Gastrocnemius medialis (tissue), 4 donors: ENCODE results near the gene SERPINA3. TPM values are rescaled to one million over a fixed set of nuclear protein-coding genes. Genes with fewer than 3 reads are reported as not detected.
A peak's percentile ranks its signal among the peaks of the same experiment; 100 is the strongest.

ENCODE experiments used
- ATAC-seq, 2 donors: fragments of 150-250 bp; one replicate each; pipeline ENCODE4 v1.9.1; 2016
- DNase-seq, 2 donors: peaks; one replicate each; pipeline ENCODE4 v3.0.0-alpha.2; 2019
- H3K27ac ChIP-seq, 4 donors: fragments of 200-600 bp; sonication (generic); 1 replicate in 1 of 4; 2 replicates in 3 of 4; pipeline ENCODE4 v1.5.1; 2016 to 2018; ENCODE audit warnings: mild to moderate bottlenecking in 2 of 4, moderate library complexity in 1 of 4
- H3K27me3 ChIP-seq, 3 donors: fragments of 200-600 bp; sonication (generic) in 2 of 3; 1 replicate in 1 of 3; 2 replicates in 2 of 3; pipeline versions ENCODE4 v1.5.1 to v1.6.0; 2016 to 2019; ENCODE audit warnings: mild to moderate bottlenecking in 1 of 3, moderate library complexity in 1 of 3
- H3K36me3 ChIP-seq, 2 donors: fragments of 200-600 bp; sonication (generic) in 1 of 2; one replicate each; pipeline ENCODE4 v1.5.1; 2017 to 2018
- H3K4me1 ChIP-seq, 2 donors: fragments of 200-600 bp; sonication (generic) in 1 of 2; one replicate each; pipeline ENCODE4 v1.5.1; 2016 to 2017; ENCODE audit warnings: mild to moderate bottlenecking in 2 of 2
- H3K4me3 ChIP-seq, 4 donors: fragments of 200-600 bp; sonication (generic) in 3 of 4; 1 replicate in 1 of 4; 2 replicates in 3 of 4; pipeline ENCODE4 v1.5.1; 2016 to 2019; ENCODE audit warnings: mild to moderate bottlenecking in 2 of 4
- H3K9me3 ChIP-seq, 3 donors: fragments of 200-600 bp; sonication (generic) in 2 of 3; 1 replicate in 1 of 3; 2 replicates in 2 of 3; pipeline ENCODE4 v1.5.1; 2016 to 2019
- POLR2A ChIP-seq, 2 donors: fragments of 450-650 bp; IDR thresholded peaks; one replicate each; pipeline ENCODE4 v1.6.1; 2017; ENCODE audit warnings: antibody characterized with exemption in 2 of 2, mild to moderate bottlenecking in 2 of 2, moderate library complexity in 2 of 2
- in situ Hi-C, 4 donors: fragments of 200-750 bp; cut with MboI; loops; one replicate each; pipeline versions ENCODE4 v1.15.0 to v1.8.0; 2017; ENCODE audit warnings: low sequenced_read_pairs in 4 of 4
- intact Hi-C: fragments of 100-400 bp; cut with DNase I; formaldehyde crosslinking; loops from one replicate; pipeline ENCODE4 v1.15.1; 2023; ENCODE audit warnings: low total_unique reads
- total RNA-seq, 4 donors: library from RNA; depleted of rRNA; stranded (reverse); fragments of >200 nt; gene quantifications; one replicate each; pipeline versions ENCODE4 v1.1.0 to v1.2.3, GENCODE V29; 2016
- TF ChIP-seq, protein P1 (sequence below), 5 experiments: fragments of 450-650 bp in 3 of 5; fragments of 200-600 bp in 2 of 5; sonication (generic) in 2 of 5; IDR thresholded peaks in 4 of 5; conservative IDR thresholded peaks in 1 of 5; 1 replicate in 4 of 5; 2 replicates in 1 of 5; pipeline ENCODE4 v1.5.1; 2016 to 2019; ENCODE audit warnings: antibody characterized with exemption in 5 of 5, mild to moderate bottlenecking in 3 of 5, moderate library complexity in 3 of 5

Gene SERPINA3
- total RNA-seq, 4 donors from 2014 or later = 18.3 to 80.9 (median 66.3) TPM

DNA sequence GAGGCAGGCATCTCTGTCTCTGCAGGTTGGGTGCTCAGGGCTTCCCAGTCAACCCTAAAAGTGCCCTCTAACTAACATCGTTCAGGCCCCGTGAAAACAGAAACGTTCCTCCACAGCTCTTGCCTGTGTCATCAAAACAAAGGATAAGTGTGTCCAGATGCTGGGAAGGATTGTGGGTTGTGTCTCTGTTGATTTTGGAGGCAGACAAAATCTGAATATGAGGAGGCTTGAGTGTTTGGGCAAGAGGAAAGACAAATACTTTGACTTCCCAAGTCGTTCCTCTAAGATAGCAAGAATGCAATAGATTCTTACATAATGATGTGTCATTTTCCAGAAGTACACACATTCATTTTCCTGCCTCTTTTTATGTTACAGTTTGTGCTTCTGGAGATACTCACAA lies 52.9 kb downstream of the SERPINA3 start:
- Histone ChIP-seq H3K4me3 (no peak overlapping the region), H3K36me3 (no peaks in the 10 kb centered on the region), H3K27ac (no peak overlapping the region), H3K27me3 (no peaks in the 10 kb centered on the region), H3K9me3 (no peaks in the 10 kb centered on the region), H3K4me1 (peaks cover 0 to 3% of the 10 kb centered on the region in 2 donors)
- no peak for DNase-seq
- TF ChIP-seq, protein P1, sequence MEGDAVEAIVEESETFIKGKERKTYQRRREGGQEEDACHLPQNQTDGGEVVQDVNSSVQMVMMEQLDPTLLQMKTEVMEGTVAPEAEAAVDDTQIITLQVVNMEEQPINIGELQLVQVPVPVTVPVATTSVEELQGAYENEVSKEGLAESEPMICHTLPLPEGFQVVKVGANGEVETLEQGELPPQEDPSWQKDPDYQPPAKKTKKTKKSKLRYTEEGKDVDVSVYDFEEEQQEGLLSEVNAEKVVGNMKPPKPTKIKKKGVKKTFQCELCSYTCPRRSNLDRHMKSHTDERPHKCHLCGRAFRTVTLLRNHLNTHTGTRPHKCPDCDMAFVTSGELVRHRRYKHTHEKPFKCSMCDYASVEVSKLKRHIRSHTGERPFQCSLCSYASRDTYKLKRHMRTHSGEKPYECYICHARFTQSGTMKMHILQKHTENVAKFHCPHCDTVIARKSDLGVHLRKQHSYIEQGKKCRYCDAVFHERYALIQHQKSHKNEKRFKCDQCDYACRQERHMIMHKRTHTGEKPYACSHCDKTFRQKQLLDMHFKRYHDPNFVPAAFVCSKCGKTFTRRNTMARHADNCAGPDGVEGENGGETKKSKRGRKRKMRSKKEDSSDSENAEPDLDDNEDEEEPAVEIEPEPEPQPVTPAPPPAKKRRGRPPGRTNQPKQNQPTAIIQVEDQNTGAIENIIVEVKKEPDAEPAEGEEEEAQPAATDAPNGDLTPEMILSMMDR (IDR thresholded peaks at IDR 0.05 in 4 of 5, conservative IDR thresholded peaks at IDR 0.05 in 1 of 5) = no peak
- TF ChIP-seq POLR2A (IDR thresholded peaks at IDR 0.05) = no peak
- in situ Hi-C loops (no loop called here), intact Hi-C loops (no loop called here)
- no peak for ATAC-seq

DNA sequence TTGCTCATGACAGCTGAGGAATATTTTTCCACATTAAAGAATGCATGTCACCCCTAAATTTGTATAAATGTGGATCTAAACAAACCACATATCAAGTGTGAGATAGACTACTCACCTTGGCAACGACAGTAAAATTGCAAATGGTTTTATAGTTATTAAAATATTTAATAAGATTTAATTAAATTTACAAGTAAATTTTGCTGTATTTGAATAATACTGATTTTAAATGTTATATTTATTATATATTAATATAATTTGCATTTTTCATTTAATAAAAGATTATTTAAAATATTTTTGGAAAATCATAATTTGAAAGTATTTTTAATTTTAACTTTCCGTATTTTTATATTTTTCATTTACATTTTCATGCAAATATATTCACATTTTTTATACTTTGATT lies 53.4 kb downstream of the SERPINA3 start:
- peaks cover 0 to 3% of the 10 kb centered on the region in 2 donors for H3K4me1 ChIP-seq
- no peaks in the 10 kb centered on the region for H3K27me3 ChIP-seq
- in situ Hi-C loops = no loop called here
- TF ChIP-seq, protein P1 (IDR thresholded peaks at IDR 0.05 in 4 of 5, conservative IDR thresholded peaks at IDR 0.05 in 1 of 5) = no peak
- no peak for TF ChIP-seq POLR2A (IDR thresholded peaks at IDR 0.05)
- no peaks in the 10 kb centered on the region for H3K36me3 ChIP-seq
- DNase-seq = no peak
- intact Hi-C loops = no loop called here
- ATAC-seq = no peak
- no peak overlapping the region for H3K27ac ChIP-seq
- H3K9me3 ChIP-seq = no peaks in the 10 kb centered on the region
- no peak overlapping the region for H3K4me3 ChIP-seq

DNA sequence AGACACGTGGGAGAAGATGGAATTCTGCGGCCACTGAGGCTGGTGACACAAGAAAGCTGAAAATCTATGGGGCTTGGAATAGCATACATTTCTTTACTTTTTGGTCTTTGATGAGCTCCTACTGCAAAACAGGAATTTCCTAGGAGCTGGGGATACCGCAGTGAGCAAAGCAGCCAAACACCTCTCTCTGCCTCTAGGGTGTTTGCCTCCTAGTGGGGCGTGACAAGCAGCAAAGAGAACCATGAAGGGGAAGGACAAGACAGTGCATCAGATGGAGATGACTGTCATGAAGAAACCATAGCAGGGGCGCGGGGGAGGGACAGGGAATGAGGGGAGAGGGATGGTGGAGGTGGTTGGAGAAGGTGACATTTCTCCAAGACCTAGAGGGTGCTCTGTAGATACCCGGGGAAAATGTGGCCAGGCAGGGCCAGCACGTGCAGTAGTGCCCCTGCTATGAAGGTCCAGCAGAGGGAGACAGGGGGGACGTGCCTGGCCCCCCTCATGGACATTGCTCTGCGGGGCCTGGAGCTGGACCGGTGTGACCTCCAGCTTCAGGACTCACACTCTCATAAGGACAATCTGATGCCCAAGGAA lies 58.6 kb downstream of the SERPINA3 start:
- Histone ChIP-seq H3K9me3 (no peaks in the 10 kb centered on the region), H3K4me3 (no peak overlapping the region), H3K36me3 (no peaks in the 10 kb centered on the region), H3K4me1 (no peaks in the 10 kb centered on the region), H3K27ac (no peak overlapping the region), H3K27me3 (no peaks in the 10 kb centered on the region)
- DNase-seq = no peak
- no peak for TF ChIP-seq POLR2A (IDR thresholded peaks at IDR 0.05)
- TF ChIP-seq, protein P1 (IDR thresholded peaks at IDR 0.05 in 4 of 5, conservative IDR thresholded peaks at IDR 0.05 in 1 of 5) = no peak
- intact Hi-C loops = no loop called here
- ATAC-seq = no peak
- in situ Hi-C loops = no loop called here

DNA sequence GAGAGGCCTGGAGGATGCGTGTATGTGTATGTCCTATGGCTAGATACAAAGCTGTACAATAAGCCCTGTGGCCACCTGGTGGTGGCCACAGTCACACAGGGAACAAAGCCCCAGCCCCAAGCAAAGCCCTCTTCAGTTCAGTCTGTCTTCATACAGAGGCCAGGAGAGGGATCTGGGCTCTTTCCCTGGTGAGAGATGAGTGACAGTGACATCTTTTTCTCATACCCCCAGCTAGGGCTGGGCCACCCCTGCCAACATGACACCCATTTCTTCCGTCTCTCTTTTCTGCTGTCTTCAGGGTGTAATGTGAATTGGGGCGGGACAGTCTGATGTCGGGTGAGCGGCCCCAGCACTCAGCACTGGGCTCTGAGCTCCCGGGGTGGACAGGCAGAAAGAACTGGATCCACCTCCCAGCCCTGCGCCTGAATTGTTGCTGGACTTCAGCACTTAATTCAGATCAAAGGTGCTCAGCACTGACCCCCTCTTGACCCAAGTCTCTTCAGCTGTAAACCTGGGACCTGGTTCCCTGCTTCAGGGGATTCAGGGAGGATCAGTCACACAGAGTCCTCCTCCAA lies 59.8 kb downstream of the SERPINA3 start:
- TF ChIP-seq, protein P1 (IDR thresholded peaks at IDR 0.05 in 4 of 5, conservative IDR thresholded peaks at IDR 0.05 in 1 of 5) = peak in 1 of 5 experiments; percentile 41
- TF ChIP-seq POLR2A (IDR thresholded peaks at IDR 0.05) = no peak
- no peaks in the 10 kb centered on the region for H3K9me3 ChIP-seq
- intact Hi-C loops (no loop called here), in situ Hi-C loops (no loop called here)
- no peaks in the 10 kb centered on the region for H3K36me3 ChIP-seq
- no peak overlapping the region for H3K4me3 ChIP-seq
- ATAC-seq (no peak), DNase-seq (no peak)
- no peaks in the 10 kb centered on the region for H3K4me1 ChIP-seq
- no peak overlapping the region for H3K27ac ChIP-seq
- H3K27me3 ChIP-seq = no peaks in the 10 kb centered on the region
